NCI-H2107 treated with DMSO at 0.1 percent for 48 hours (cell line): Measurements from ENCODE around the gene FBXO9.

ENCODE experiments used
- DNase-seq: peaks from one replicate; lab custom pipeline; 2025; ENCODE audit not compliant: unreplicated experiment; lab: John Stamatoyannopoulos, UW

Gene FBXO9

DNA sequence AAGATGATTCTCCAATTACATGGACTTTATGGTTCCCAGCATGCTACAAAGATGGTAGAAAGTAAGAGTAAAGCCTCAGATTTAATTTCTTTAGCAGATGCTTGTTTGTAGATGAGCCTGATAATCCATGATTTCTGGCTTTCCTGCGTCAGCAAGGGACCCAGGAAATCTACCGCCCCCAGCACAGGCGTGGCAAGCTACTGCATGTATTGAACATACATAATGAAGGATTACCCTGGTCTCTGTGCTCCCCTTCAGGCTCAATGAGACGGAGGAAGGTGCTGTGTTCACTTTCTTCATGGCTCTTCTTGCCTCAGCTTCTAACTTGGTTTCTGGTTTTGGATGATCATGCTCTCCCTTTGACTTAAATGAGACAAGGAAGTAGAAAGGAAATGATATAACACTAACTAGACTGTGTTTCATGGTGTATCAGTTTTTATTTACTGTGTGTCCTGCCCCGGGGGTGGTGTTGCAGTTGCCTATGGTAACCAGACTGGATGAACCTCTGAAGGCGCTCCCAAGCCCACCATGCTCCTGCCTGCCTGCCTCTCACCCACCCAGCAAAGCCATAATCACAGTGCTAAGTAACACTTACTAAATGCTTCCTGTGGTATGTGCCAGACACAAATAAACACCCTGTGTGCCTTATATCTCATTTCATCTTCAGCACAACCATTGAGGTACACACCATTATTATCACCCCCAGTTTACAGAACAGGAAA lies 65.5 kb downstream of the FBXO9 start:
- DNase-seq = no peak

DNA sequence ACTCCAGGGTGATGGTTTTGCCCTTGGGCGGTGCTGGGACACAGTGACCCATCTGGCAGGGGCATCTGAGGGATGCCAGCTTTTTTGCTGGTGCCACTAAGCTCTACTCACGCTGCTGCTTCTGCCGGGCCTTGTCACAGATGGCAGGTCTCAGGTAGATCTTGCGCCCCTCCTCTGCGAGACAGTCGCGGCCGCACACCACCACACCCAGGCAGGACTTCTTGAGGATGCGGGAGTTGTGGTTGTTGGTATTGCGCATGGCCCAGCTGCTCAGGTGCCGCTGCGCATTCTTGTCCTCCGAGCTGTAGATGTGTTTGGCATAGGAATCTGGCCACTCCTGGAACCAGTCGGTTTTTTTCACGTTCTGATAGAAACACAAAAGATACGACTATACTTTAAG lies 68.8 kb downstream of the FBXO9 start:
- no peak for DNase-seq

DNA sequence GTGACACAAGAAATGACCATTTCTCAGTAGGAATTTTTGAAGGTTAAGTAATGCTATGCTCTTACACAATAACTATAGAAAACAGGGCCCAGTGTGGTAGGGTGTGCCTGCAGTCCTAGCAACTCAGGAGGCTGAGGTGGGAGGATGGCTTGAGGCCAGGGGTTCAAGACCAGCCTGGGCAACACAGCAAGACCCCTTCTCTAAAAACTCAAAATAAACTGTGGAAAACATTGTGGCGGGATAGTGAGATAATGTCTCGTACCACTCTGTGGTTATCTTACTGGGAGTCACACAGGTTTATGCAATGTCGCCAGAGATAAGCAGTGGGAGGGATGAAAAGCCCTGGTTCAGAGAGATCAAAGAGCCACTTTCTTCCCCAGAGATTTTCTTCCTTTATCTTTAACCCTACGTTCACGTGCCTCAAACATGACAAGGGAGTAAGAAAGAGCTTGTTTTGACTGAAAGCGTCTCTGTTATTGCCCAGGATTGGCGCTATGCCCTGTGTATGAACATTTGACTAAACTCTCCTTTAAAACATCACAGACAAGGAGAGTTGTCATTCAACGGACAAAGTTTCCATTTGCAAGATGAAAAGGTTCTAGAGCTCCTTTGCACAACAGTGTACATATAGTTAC lies 69.5 kb downstream of the FBXO9 start:
- DNase-seq = no peak

DNA sequence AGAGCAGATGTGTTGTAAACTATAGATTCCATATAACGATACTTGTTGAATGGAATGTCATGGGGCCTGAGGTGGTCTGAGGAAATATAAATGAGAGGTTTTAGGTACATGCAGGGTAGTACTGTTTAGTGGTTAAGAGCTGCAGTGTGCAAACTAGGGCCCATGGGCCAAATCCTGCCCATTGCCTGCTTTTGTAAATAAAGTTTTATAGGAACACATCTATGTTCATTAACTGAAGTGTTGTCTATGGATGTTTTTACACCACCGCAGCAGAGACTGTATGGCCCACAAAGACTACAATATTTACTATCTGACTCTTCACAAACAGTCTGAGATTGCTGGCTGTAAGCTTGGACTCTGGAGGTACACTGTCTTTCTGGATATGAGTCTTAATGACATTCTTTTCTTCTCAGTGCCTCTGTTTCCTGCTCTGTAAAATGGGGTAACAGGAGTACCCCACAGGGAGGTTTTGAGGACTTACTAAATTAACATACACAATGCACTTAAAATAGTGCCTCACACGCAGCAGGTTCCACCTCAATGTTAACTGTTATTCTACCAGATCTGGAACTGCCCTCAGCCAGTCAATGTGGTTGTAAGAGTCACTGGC lies 70.9 kb downstream of the FBXO9 start:
- DNase-seq = no peak

DNA sequence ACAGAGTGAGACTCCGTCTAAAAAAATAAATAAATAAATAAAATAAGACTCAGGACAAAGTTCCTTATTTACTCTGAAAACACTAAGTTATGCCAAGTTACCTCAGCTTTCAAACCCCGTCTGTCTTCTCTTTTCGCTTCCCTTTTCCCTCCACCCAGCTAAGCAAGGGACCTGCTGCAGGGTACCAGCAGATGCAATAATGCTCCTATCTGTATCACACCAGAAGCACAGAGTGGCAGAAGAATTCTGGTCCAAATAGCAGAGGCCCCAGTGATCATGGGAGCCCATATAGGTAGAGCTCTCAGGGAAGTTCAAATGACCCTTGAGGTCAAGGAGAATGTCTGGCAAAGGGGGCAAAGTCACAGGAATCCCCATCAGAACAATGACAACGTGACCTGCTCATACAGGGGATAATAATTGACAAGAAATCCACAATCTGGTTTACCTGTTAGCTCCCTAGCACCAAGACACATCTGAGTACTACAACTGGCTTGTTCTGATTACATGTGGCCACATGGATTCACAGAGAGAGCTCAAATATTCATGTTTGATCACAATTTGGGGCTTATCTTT lies 74.7 kb downstream of the FBXO9 start:
- DNase-seq = no peak

DNA sequence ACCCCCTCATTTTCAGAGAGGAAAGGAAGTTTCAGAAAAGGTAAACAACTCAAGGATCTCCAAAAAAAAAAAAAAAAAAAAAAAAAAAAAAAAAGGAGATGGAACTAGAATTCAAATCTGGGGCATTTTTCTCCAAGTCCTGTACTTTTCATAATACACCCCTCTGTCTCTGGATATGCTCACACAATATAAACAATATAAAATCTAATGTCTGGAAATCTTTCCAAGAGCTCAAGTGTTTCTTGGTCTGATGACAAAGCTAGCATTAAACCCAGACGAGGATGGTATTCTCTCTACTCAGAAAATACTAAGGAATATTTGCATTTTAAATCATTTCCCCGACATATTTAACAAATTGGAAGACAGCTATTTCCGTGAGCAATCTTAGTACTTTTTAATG lies 77.6 kb downstream of the FBXO9 start:
- no peak for DNase-seq

DNA sequence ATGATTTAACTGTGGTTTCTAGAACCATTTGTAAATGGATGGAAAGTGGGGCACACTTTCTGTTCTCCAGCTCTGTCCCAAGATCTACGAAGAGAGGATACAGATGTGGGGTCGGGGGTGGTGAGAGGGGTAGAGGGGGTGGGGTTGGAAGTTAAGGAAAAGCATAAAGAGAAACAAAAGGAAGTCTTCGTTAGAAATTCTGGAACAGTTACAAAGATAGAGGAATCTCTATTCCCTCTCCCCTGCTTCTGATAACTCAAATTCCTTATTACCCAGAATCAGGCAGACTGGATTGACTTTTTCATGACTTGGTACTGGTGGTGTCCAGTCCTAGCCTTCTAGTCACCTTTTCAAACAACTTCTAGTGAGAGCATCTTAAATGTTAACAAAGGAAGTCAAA lies 78.5 kb downstream of the FBXO9 start:
- no peak for DNase-seq

DNA sequence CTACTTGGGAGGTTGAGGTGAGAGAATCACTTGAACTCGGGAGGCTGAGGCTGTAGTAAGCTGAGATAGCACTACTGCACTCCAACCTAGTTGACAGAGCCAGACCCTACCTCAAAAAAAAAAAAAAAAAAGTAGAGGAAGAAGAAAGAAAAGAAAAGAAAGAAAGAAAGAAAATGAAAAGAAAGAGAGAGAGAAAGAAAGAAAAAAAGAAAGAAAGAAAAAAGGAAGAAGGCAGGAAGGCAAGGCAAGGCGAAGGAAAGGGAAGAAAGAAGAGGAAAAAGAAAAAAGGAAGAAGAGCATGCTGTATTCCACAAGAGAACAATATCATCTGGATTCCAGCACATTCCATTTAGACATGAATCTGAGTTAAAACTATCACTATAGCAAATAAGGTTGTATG lies 79.6 kb downstream of the FBXO9 start:
- no peak for DNase-seq

DNA sequence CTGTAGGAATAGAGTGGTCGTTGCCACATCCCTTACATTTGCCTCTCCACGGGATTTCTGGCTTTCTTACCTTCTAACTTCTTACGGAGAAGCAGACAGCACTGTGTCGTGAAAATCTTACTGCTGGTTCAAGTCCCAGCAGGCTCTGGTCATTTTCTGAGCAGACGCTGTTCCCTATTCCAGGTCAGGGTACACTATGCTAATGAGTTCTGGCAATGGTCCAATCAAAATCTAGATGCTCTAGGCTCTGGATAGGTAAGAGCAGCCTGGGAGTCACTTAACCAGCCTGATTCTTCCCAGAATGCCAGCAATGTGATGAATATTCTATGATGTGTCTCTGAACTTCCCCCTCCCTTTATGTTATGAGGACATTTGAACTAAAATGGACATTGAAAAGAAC lies 83.5 kb downstream of the FBXO9 start, which contains the start of gene GCM1:
Gene GCM1 (minus strand): TSS at position 158 of the 400 bp plus-strand sequence. CDS start 3,209 bp downstream, outside the sequence.
- DNase-seq = no peak
